ENCODE data around the gene ARHGAP30. TPM values are rescaled to one million over a fixed set of nuclear protein-coding genes. Genes with fewer than 3 reads are reported as not detected.

ARHGAP30 gene
- total RNA-seq, 1 donor from 2014 or later = not detected

DNA sequence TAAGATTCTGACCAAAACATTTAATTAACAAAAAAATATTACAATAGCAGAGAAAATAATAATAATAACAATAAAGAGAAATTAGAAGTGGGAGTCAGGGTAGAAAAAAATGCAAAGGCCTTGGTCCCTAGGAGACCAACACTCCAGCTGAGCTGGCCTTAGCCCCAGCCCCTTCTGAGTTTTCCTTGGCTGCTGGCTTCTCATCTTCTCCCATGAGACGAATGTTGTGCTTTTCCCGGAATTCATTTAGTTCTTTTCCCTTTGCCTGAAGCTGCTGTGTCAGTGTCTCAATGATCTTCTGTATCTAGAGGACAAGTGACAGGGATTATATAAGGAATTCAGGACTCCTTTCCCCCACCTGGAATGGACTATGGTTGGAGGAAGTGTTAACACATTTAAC lies 30.9 kb upstream of the ARHGAP30 start:
- H3K4me1 Mint-ChIP-seq (ENCODE audit: low read depth) = peaks cover 19% of the 10 kb centered on the region
- no peak overlapping the region for H3K4me3 Mint-ChIP-seq (ENCODE audit: unreplicated experiment)
- TF ChIP-seq, protein P1, sequence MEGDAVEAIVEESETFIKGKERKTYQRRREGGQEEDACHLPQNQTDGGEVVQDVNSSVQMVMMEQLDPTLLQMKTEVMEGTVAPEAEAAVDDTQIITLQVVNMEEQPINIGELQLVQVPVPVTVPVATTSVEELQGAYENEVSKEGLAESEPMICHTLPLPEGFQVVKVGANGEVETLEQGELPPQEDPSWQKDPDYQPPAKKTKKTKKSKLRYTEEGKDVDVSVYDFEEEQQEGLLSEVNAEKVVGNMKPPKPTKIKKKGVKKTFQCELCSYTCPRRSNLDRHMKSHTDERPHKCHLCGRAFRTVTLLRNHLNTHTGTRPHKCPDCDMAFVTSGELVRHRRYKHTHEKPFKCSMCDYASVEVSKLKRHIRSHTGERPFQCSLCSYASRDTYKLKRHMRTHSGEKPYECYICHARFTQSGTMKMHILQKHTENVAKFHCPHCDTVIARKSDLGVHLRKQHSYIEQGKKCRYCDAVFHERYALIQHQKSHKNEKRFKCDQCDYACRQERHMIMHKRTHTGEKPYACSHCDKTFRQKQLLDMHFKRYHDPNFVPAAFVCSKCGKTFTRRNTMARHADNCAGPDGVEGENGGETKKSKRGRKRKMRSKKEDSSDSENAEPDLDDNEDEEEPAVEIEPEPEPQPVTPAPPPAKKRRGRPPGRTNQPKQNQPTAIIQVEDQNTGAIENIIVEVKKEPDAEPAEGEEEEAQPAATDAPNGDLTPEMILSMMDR (IDR thresholded peaks at IDR 0.05) = no peak
- peaks cover 5% of the 10 kb centered on the region for H3K36me3 Mint-ChIP-seq (ENCODE audit: low read depth)
- no peak overlapping the region for H3K27ac Mint-ChIP-seq (ENCODE audit: unreplicated experiment)
- H3K27me3 Mint-ChIP-seq (ENCODE audit: low read depth) = no peaks in the 10 kb centered on the region
- no peak for DNase-seq (ENCODE audit: low spot score)
- no peaks in the 10 kb centered on the region for H3K9me3 Mint-ChIP-seq (ENCODE audit: low read depth)

DNA sequence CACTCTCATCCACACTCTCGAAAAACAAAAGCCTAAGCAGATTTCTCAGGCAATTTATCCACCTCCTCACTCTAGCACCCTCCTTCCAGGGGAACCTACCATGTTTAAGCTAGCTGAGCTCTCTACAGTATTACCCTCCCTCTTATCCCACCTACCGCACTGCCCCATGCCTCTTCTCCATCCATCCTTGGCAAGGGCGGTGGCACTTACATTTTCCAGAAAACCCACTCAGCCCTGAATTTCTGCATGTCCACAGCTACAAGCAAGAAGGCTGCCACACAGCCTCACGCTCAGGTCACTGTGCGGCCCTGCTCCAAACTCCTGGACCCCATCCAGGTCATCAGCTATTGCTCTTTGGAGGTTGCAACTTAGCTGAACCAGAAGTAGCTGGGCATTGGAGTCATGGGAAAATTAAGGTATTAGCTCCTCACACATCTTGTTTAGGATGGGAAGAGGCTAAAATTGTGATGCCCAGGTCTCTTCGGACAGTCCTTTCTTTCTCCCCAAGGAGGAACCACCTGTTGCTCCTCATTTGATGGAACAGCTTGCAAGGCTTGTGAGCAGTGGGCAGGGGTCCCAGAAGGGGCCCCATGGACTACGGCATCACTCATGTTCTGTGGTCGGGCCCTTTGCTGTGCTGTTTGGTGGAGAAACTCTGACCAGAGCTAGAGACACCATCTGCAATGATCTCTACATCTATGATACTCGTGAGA lies 29.6 kb upstream of the ARHGAP30 start:
- H3K27me3 Mint-ChIP-seq (ENCODE audit: low read depth) = peaks cover 3% of the 10 kb centered on the region
- DNase-seq (ENCODE audit: low spot score) = no peak
- peaks cover 19% of the 10 kb centered on the region for H3K4me1 Mint-ChIP-seq (ENCODE audit: low read depth)
- peaks cover 5% of the 10 kb centered on the region for H3K36me3 Mint-ChIP-seq (ENCODE audit: low read depth)
- TF ChIP-seq, protein P1 (IDR thresholded peaks at IDR 0.05) = no peak
- peak overlapping the region; percentile 67 for H3K27ac Mint-ChIP-seq (ENCODE audit: unreplicated experiment)
- H3K9me3 Mint-ChIP-seq (ENCODE audit: low read depth) = no peaks in the 10 kb centered on the region
- peak overlapping the region; percentile 82 for H3K4me3 Mint-ChIP-seq (ENCODE audit: unreplicated experiment)

DNA sequence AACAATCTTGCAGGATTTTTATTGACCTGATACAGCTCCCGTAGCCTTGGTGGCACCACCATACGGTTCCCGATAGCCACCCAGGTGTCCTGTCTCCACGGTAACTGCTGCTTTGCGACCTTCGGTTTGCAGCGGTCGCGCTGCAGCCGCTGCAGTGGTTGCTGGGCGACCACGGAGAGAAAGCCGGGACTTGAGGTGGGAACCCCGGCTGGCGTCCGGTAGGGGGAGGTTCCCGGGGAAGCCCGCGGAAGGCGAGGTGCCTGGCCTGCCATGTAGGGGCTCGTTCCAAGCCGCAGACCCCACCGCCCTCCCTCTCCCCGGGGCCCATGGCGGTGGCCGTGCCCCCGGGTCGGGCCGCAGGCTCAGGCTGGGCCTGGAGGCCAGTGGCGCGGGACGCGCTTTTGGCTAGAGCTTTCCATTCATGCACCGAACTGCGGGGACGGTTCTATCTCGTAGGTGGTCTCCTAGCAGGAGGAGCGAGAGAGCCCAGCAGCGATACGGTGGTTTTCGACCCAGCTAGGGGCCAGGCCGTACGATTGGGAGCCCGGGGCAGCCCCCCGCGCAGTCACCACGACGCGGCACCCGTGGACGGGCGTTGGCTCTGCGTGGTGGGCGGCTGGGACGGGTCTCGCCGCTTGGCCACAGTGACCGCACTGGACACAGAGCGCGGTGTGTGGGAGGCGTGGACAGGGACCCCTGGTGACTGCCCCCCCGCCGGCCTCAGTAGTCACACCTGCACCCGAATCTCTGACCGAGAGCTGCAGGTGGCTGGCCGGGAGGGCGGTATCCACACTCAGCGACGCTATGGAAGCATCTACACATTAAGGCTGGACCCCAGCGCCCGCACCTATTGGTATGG lies 28.7 kb upstream of the ARHGAP30 start, which contains the start of gene KLHDC9:
Gene KLHDC9, plus strand, starts transcription at position 152 of the 859 bp plus-strand sequence. Its CDS starts 175 bp downstream, at position 327.
- Mint-ChIP-seq H3K27ac (ENCODE audit: unreplicated experiment) (peak within 1 kb of the TSS; percentile 74), H3K27me3 (ENCODE audit: low read depth) (peaks cover 3% of the 10 kb centered on the region), H3K9me3 (ENCODE audit: low read depth) (no peaks in the 10 kb centered on the region), H3K36me3 (ENCODE audit: low read depth) (peaks cover 5% of the 10 kb centered on the region), H3K4me3 (ENCODE audit: unreplicated experiment) (peak within 1 kb of the TSS; percentile 82), H3K4me1 (ENCODE audit: low read depth) (peaks cover 17% of the 10 kb centered on the region)
- peak; percentile 93 for DNase-seq (ENCODE audit: low spot score)
- TF ChIP-seq, protein P1 (IDR thresholded peaks at IDR 0.05) = peak; percentile 0

DNA sequence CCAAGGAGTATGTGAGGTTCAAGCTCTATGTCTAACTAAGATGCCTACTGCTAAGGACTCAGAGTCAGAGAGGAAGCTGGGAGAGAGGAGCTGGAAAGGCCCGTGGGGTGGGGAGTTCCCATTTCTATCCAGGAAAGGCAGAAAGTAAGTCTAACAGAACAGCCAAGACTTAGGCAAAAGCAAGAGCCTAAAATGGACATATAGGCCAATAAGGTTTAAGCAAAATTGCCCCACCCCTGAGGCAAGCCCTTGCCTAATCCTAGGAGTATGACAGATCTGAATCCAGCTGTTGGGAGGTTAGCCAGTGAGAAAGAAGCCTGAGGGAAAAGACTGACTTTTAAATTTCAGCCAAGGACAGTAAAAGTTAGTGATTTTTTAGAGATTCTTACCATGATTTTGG lies 26.8 kb upstream of the ARHGAP30 start:
- no peak overlapping the region for H3K4me3 Mint-ChIP-seq (ENCODE audit: unreplicated experiment)

DNA sequence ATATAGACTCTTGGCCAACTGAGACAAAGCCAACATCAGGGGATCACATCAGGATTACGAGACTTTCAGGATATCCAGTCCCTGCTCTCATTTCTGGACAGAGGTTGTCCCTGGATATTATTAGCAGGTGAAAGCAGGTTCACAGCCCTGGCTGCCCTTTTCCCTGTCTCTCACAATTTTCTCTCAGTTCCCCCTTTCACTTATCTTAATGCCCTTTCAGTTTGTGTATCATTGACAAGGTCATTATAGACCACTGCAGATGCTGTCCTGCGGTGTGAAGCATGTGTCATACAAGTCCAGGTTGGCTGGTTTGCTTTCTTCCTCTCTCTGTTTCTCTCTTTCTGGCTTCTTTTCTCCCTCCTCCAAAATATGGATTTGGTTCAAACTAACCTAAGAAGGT lies 26.3 kb upstream of the ARHGAP30 start:
- peaks cover 3% of the 10 kb centered on the region for H3K27me3 Mint-ChIP-seq (ENCODE audit: low read depth)
- peaks cover 17% of the 10 kb centered on the region for H3K4me1 Mint-ChIP-seq (ENCODE audit: low read depth)
- no peak overlapping the region for H3K27ac Mint-ChIP-seq (ENCODE audit: unreplicated experiment)
- H3K36me3 Mint-ChIP-seq (ENCODE audit: low read depth) = peaks cover 2% of the 10 kb centered on the region
- no peaks in the 10 kb centered on the region for H3K9me3 Mint-ChIP-seq (ENCODE audit: low read depth)
- TF ChIP-seq, protein P1 (IDR thresholded peaks at IDR 0.05) = no peak
- H3K4me3 Mint-ChIP-seq (ENCODE audit: unreplicated experiment) = no peak overlapping the region
- DNase-seq (ENCODE audit: low spot score) = peak; percentile 3

More for the DNA sequence above, 26.8 kb upstream of the ARHGAP30 start:
- DNase-seq (ENCODE audit: low spot score) = peak; percentile 24
- H3K9me3 Mint-ChIP-seq (ENCODE audit: low read depth) = no peaks in the 10 kb centered on the region
- H3K36me3 Mint-ChIP-seq (ENCODE audit: low read depth) = peaks cover 2% of the 10 kb centered on the region
- peaks cover 17% of the 10 kb centered on the region for H3K4me1 Mint-ChIP-seq (ENCODE audit: low read depth)
- peaks cover 3% of the 10 kb centered on the region for H3K27me3 Mint-ChIP-seq (ENCODE audit: low read depth)
- TF ChIP-seq, protein P1 (IDR thresholded peaks at IDR 0.05) = no peak
- H3K27ac Mint-ChIP-seq (ENCODE audit: unreplicated experiment) = no peak overlapping the region

All from chondrocyte (in vitro differentiated cells).